Measurements from ENCODE around the gene ALKBH3. TPM values are rescaled to one million over a fixed set of nuclear protein-coding genes. Genes with fewer than 3 reads are reported as not detected.

ALKBH3 gene
- total and polyA plus RNA-seq, 10 of the 15 experiments (the other 5 are each of a cell fraction or from before 2014, with no cell fraction given), result 22.1 to 50.8 (median 38.5) TPM

GRCh38 chr11:43874078-43874477 is 6.6 kb upstream of the ALKBH3 start (continued):
- TF ChIP-seq CEBPZ (IDR thresholded peaks at IDR 0.05; ENCODE audit: low read depth, low read length), result no peak
- TF ChIP-seq CREM (IDR thresholded peaks at IDR 0.05; ENCODE audit: low read depth), result no peak

- no peak overlapping the region for H3K4me3 ChIP-seq
- ChIA-PET POLR2A (no interaction called here), RAD21 (ENCODE audit: unreplicated experiment) (no interaction called here), CTCF (interaction anchor here (1.1 kb wide), 1 partner anchor 9 kb away, joined by 3 read pairs; no protein-coding TSS in a partner anchor), SMC1A (ENCODE audit: uncharacterized antibody, unreplicated experiment) (no interaction called here)
- H3K4me2 ChIP-seq (ENCODE audit: control insufficient read depth, insufficient read depth), result no peak overlapping the region
- BruUV-seq (replicated peaks), result no TSS peak
- intact Hi-C loops (cut with micrococcal nuclease; ENCODE audit: unreplicated experiment) (no loop called here), in situ Hi-C loops (cut with MboI) (no loop called here)
- no peak overlapping the region for H3K27ac ChIP-seq (ENCODE audit: control insufficient read depth, insufficient read depth)
- no peaks in the 10 kb centered on the region for H4K20me1 ChIP-seq (ENCODE audit: control insufficient read depth, insufficient read depth)
- ATAC-seq (peak; percentile 31; the same call in 2 of the 3 replicates), DNase-seq (ENCODE audit: low read depth, low spot score) (no peak), FAIRE-seq (no peak)
- no peak overlapping the region for H2AFZ ChIP-seq (ENCODE audit: control insufficient read depth, low read depth, low read length)
- WGBS (ENCODE audit: insufficient coverage, insufficient replicate concordance, low lambda C conversion rate, missing lambda C conversion rate), result 31% methylated on average over 1 of the region's 1 CpG
- H3K9ac ChIP-seq (ENCODE audit: control insufficient read depth, insufficient read depth, low read length), result no peak overlapping the region
- no peaks in the 10 kb centered on the region; the same call in 2 of the 3 replicates for H3K9me3 ChIP-seq (replicated peaks; ENCODE audit: control insufficient read depth, insufficient read depth, low read length)
- H3K27me3 ChIP-seq (replicated peaks in 1 of 2; ENCODE audit: control insufficient read depth in 2 of 2, insufficient read depth in 2 of 2, low read length in 1 of 2), result peaks cover 0 to 6% of the 10 kb centered on the region in 2 experiments; a peak in 3 of 4 replicates
- H3K36me3 ChIP-seq (ENCODE audit: control insufficient read depth in 2 of 2, insufficient read depth in 2 of 2, low read length in 1 of 2), result no peaks in the 10 kb centered on the region
- no peaks in the 10 kb centered on the region for H3K4me1 ChIP-seq (ENCODE audit: control insufficient read depth, insufficient read depth, low read length)
- no peaks in the 10 kb centered on the region for H3K79me2 ChIP-seq (ENCODE audit: control insufficient read depth, insufficient read depth, low read length)
- no peak for TF ChIP-seq SMAD1 (IDR thresholded peaks at IDR 0.05; ENCODE audit: low read depth, partially characterized antibody)
- no peak for TF ChIP-seq RCOR1 (conservative IDR thresholded peaks at IDR 0.05; ENCODE audit: low read depth, low read length)
- TF ChIP-seq MYB (IDR thresholded peaks at IDR 0.05; ENCODE audit: borderline replicate concordance, low read depth, low read length), result no peak
- TF ChIP-seq EGR1 (IDR thresholded peaks at IDR 0.05; ENCODE audit: borderline replicate concordance in 1 of 2, low read depth in 2 of 2, low read length in 2 of 2), result no peak
- TF ChIP-seq SMC3 (IDR thresholded peaks at IDR 0.05; ENCODE audit: borderline replicate concordance, low read length), result no peak
- TF ChIP-seq CEBPZ (IDR thresholded peaks at IDR 0.05; ENCODE audit: low read depth, low read length), result no peak
- TF ChIP-seq RBBP5 (conservative IDR thresholded peaks at IDR 0.05), result no peak
- TF ChIP-seq JUND (IDR thresholded peaks at IDR 0.05; ENCODE audit: low read depth, low read length), result no peak
- no peak for TF ChIP-seq FOXK2 (IDR thresholded peaks at IDR 0.05)
- TF ChIP-seq KLF5 (IDR thresholded peaks at IDR 0.05; ENCODE audit: partially characterized antibody), result no peak
- no peak for TF ChIP-seq PBX3 (IDR thresholded peaks at IDR 0.05; ENCODE audit: insufficient replicate concordance, low read depth, low read length)
- no peak for TF ChIP-seq TCF3 (IDR thresholded peaks at IDR 0.05; ENCODE audit: borderline replicate concordance, insufficient read depth, low read depth, low read length)
- TF ChIP-seq FOXM1 (IDR thresholded peaks at IDR 0.05; ENCODE audit: low read depth, low read length), result no peak
- TF ChIP-seq FOS (IDR thresholded peaks at IDR 0.05; ENCODE audit: borderline replicate concordance, extremely low read depth, insufficient read length), result no peak
- TF ChIP-seq NR2F1 (conservative IDR thresholded peaks at IDR 0.05), result no peak
These were observed 5.9 kb upstream of the ALKBH3 start for GRCh38 chr11:43874738-43875137.

All from GM12878 (cell line).